Gastrocnemius medialis (tissue), 4 donors: ENCODE measurements around the gene B4GAT1. TPM values are rescaled to one million over a fixed set of nuclear protein-coding genes. Genes with fewer than 3 reads are reported as not detected.

Source experiments
- ATAC-seq, 2 donors: fragments of 150-250 bp; one replicate each; pipeline ENCODE4 v1.9.1; 2016
- DNase-seq, 2 donors: peaks; one replicate each; pipeline ENCODE4 v3.0.0-alpha.2; 2019
- H3K27ac ChIP-seq, 4 donors: fragments of 200-600 bp; sonication (generic); 1 replicate in 1 of 4; 2 replicates in 3 of 4; pipeline ENCODE4 v1.5.1; 2016 to 2018; ENCODE audit warnings: mild to moderate bottlenecking in 2 of 4, moderate library complexity in 1 of 4
- H3K27me3 ChIP-seq, 3 donors: fragments of 200-600 bp; sonication (generic) in 2 of 3; 1 replicate in 1 of 3; 2 replicates in 2 of 3; pipeline versions ENCODE4 v1.5.1 to v1.6.0; 2016 to 2019; ENCODE audit warnings: mild to moderate bottlenecking in 1 of 3, moderate library complexity in 1 of 3
- H3K36me3 ChIP-seq, 2 donors: fragments of 200-600 bp; sonication (generic) in 1 of 2; one replicate each; pipeline ENCODE4 v1.5.1; 2017 to 2018
- H3K4me1 ChIP-seq, 2 donors: fragments of 200-600 bp; sonication (generic) in 1 of 2; one replicate each; pipeline ENCODE4 v1.5.1; 2016 to 2017; ENCODE audit warnings: mild to moderate bottlenecking in 2 of 2
- H3K4me3 ChIP-seq, 4 donors: fragments of 200-600 bp; sonication (generic) in 3 of 4; 1 replicate in 1 of 4; 2 replicates in 3 of 4; pipeline ENCODE4 v1.5.1; 2016 to 2019; ENCODE audit warnings: mild to moderate bottlenecking in 2 of 4
- H3K9me3 ChIP-seq, 3 donors: fragments of 200-600 bp; sonication (generic) in 2 of 3; 1 replicate in 1 of 3; 2 replicates in 2 of 3; pipeline ENCODE4 v1.5.1; 2016 to 2019
- CTCF ChIP-seq, 5 experiments: fragments of 450-650 bp in 3 of 5; fragments of 200-600 bp in 2 of 5; sonication (generic) in 2 of 5; IDR thresholded peaks in 4 of 5; conservative IDR thresholded peaks in 1 of 5; 1 replicate in 4 of 5; 2 replicates in 1 of 5; pipeline ENCODE4 v1.5.1; 2016 to 2019; ENCODE audit warnings: antibody characterized with exemption in 5 of 5, mild to moderate bottlenecking in 3 of 5, moderate library complexity in 3 of 5
- POLR2A ChIP-seq, 2 donors: fragments of 450-650 bp; IDR thresholded peaks; one replicate each; pipeline ENCODE4 v1.6.1; 2017; ENCODE audit warnings: antibody characterized with exemption in 2 of 2, mild to moderate bottlenecking in 2 of 2, moderate library complexity in 2 of 2
- in situ Hi-C, 4 donors: fragments of 200-750 bp; cut with MboI; loops; one replicate each; pipeline versions ENCODE4 v1.15.0 to v1.8.0; 2017; ENCODE audit warnings: low sequenced_read_pairs in 4 of 4
- intact Hi-C: fragments of 100-400 bp; cut with DNase I; formaldehyde crosslinking; loops from one replicate; pipeline ENCODE4 v1.15.1; 2023; ENCODE audit warnings: low total_unique reads
- total RNA-seq, 4 donors: library from RNA; depleted of rRNA; stranded (reverse); fragments of >200 nt; gene quantifications; one replicate each; pipeline versions ENCODE4 v1.1.0 to v1.2.3, GENCODE V29; 2016

The B4GAT1 gene
- total RNA-seq, 4 donors from 2014 or later, result 30.3 to 59.7 (median 40.4) TPM

GRCh38 chr11:66310324-66310723 lies 37.1 kb downstream of the B4GAT1 start:
- no peak for TF ChIP-seq POLR2A (IDR thresholded peaks at IDR 0.05)
- no peak for TF ChIP-seq CTCF (IDR thresholded peaks at IDR 0.05 in 4 of 5, conservative IDR thresholded peaks at IDR 0.05 in 1 of 5)
- Histone ChIP-seq H3K36me3 (no peaks in the 10 kb centered on the region), H3K9me3 (no peaks in the 10 kb centered on the region), H3K27ac (no peak overlapping the region), H3K27me3 (peaks cover 0 to 3% (median 2%) of the 10 kb centered on the region in 3 donors), H3K4me1 (no peaks in the 10 kb centered on the region), H3K4me3 (no peak overlapping the region)
- in situ Hi-C loops (no loop called here), intact Hi-C loops (no loop called here)
- no peak for DNase-seq
- ATAC-seq, result no peak

- intact Hi-C loops, result no loop called here
- ATAC-seq, result no peak
- H3K4me1 ChIP-seq, result no peaks in the 10 kb centered on the region
Measured at GRCh38 chr11:66309475-66309874, 38.0 kb downstream of the B4GAT1 start.

GRCh38 chr11:66302656-66303055 lies 44.8 kb downstream of the B4GAT1 start:
- TF ChIP-seq CTCF (IDR thresholded peaks at IDR 0.05 in 4 of 5, conservative IDR thresholded peaks at IDR 0.05 in 1 of 5) (no peak), POLR2A (IDR thresholded peaks at IDR 0.05) (no peak)
- Histone ChIP-seq H3K4me3 (no peak overlapping the region), H3K4me1 (no peaks in the 10 kb centered on the region), H3K27me3 (no peaks in the 10 kb centered on the region), H3K9me3 (no peaks in the 10 kb centered on the region), H3K36me3 (no peaks in the 10 kb centered on the region), H3K27ac (no peak overlapping the region)
- DNase-seq, result no peak
- no peak for ATAC-seq
- intact Hi-C loops, result no loop called here
- in situ Hi-C loops, result loop anchor here in 2 of 4 donors (10.0 kb wide), 1 partner anchor 92 kb away; no protein-coding TSS in a partner anchor

More at GRCh38 chr11:66309475-66309874, 38.0 kb downstream of the B4GAT1 start:
- Histone ChIP-seq H3K9me3 (no peaks in the 10 kb centered on the region), H3K36me3 (no peaks in the 10 kb centered on the region), H3K27ac (no peak overlapping the region), H3K4me3 (no peak overlapping the region), H3K27me3 (peaks cover 0 to 3% (median 0%) of the 10 kb centered on the region in 3 donors)
- no peak for DNase-seq
- in situ Hi-C loops, result loop anchor here in 2 of 4 donors (10.0 kb wide), 1 partner anchor 85 kb away; no protein-coding TSS in a partner anchor
- TF ChIP-seq CTCF (IDR thresholded peaks at IDR 0.05 in 4 of 5, conservative IDR thresholded peaks at IDR 0.05 in 1 of 5) (no peak), POLR2A (IDR thresholded peaks at IDR 0.05) (no peak)

- H3K27me3 ChIP-seq, result no peaks in the 10 kb centered on the region
- DNase-seq (no peak), ATAC-seq (no peak)
- H3K4me1 ChIP-seq, result no peaks in the 10 kb centered on the region
- in situ Hi-C loops, result no loop called here
- no peak overlapping the region for H3K4me3 ChIP-seq
- H3K9me3 ChIP-seq, result no peaks in the 10 kb centered on the region
- no peaks in the 10 kb centered on the region for H3K36me3 ChIP-seq
- intact Hi-C loops, result no loop called here
- H3K27ac ChIP-seq, result no peak overlapping the region
- TF ChIP-seq POLR2A (IDR thresholded peaks at IDR 0.05) (no peak), CTCF (IDR thresholded peaks at IDR 0.05 in 4 of 5, conservative IDR thresholded peaks at IDR 0.05 in 1 of 5) (no peak)
Measured at GRCh38 chr11:66299186-66299585, 48.2 kb downstream of the B4GAT1 start.

- DNase-seq (no peak), ATAC-seq (no peak)
- in situ Hi-C loops (no loop called here), intact Hi-C loops (no loop called here)
- Histone ChIP-seq H3K4me3 (no peak overlapping the region), H3K27me3 (peaks cover 2 to 13% (median 7%) of the 10 kb centered on the region in 3 donors), H3K36me3 (no peaks in the 10 kb centered on the region), H3K27ac (no peak overlapping the region), H3K4me1 (no peaks in the 10 kb centered on the region), H3K9me3 (no peaks in the 10 kb centered on the region)
- TF ChIP-seq CTCF (IDR thresholded peaks at IDR 0.05 in 4 of 5, conservative IDR thresholded peaks at IDR 0.05 in 1 of 5) (no peak), POLR2A (IDR thresholded peaks at IDR 0.05) (no peak)
Measured at GRCh38 chr11:66297610-66298009, 49.8 kb downstream of the B4GAT1 start.
